Measurements from ENCODE around the gene SEMA4G.
A peak's percentile ranks its signal among the peaks of the same experiment; 100 is the strongest.
"Not testable (repeated sequence)": the region's sequence is repeated elsewhere in the genome, so short reads cannot be mapped to it uniquely, and the experiment has no call there.

The SEMA4G gene

GRCh38 chr10:100972115-100972903, 3.0 kb downstream of the SEMA4G start:
- no peak for DNase-seq

- DNase-seq: no peak
Measured at GRCh38 chr10:100972904-100973535, 3.7 kb downstream of the SEMA4G start.

- DNase-seq: not testable (repeated sequence)
Measured at GRCh38 chr10:100975397-100975796, 6.1 kb downstream of the SEMA4G start.

- no peak for DNase-seq
Measured at GRCh38 chr10:100976906-100977305, 7.6 kb downstream of the SEMA4G start.

- no peak for DNase-seq
Measured at GRCh38 chr10:100977436-100977835, 8.1 kb downstream of the SEMA4G start.

GRCh38 chr10:100978121-100978900, 9.0 kb downstream of the SEMA4G start:
- no peak for DNase-seq

GRCh38 chr10:100978901-100979195, 9.5 kb downstream of the SEMA4G start:
- DNase-seq: no peak

GRCh38 chr10:100979791-100980272, 10.5 kb downstream of the SEMA4G start:
- DNase-seq: no peak

- DNase-seq: no peak
Measured at GRCh38 chr10:100980311-100980710, 11.0 kb downstream of the SEMA4G start.

GRCh38 chr10:100980711-100981110, 11.4 kb downstream of the SEMA4G start:
- DNase-seq: no peak

- DNase-seq: no peak
Measured at GRCh38 chr10:100981178-100981772, 12.0 kb downstream of the SEMA4G start.

- no peak for DNase-seq
Measured at GRCh38 chr10:100982916-100983830, 13.9 kb downstream of the SEMA4G start.

GRCh38 chr10:100983868-100984671, 14.8 kb downstream of the SEMA4G start:
- no peak for DNase-seq

- no peak for DNase-seq
Measured at GRCh38 chr10:100984672-100985177, 15.4 kb downstream of the SEMA4G start.

GRCh38 chr10:100985336-100985735, 16.0 kb downstream of the SEMA4G start:
- DNase-seq: no peak

- DNase-seq: no peak
Measured at GRCh38 chr10:100986623-100986951, 17.3 kb downstream of the SEMA4G start.

GRCh38 chr10:100986952-100987684, 17.8 kb downstream of the SEMA4G start, which contains the start of the genes MRPL43 and TWNK:
Gene MRPL43 (minus strand): TSS chr10:100987497. CDS start chr10:100987443, 54 bp downstream.
Gene TWNK (plus strand): TSS chr10:100987543. CDS start chr10:100988211, 668 bp downstream.
- DNase-seq: peak; percentile 47 to 67

GRCh38 chr10:100987685-100988049, 18.4 kb downstream of the SEMA4G start:
- DNase-seq: no peak

GRCh38 chr10:100988166-100988565, 18.9 kb downstream of the SEMA4G start:
- DNase-seq: no peak

GRCh38 chr10:100989088-100989487, 19.8 kb downstream of the SEMA4G start:
- DNase-seq: no peak
